Measurements from ENCODE around the gene HOXD4. TPM values are rescaled to one million over a fixed set of nuclear protein-coding genes. Genes with fewer than 3 reads are reported as not detected.

Gene HOXD4
- total RNA-seq, 1 donor from 2014 or later: not detected

DNA sequence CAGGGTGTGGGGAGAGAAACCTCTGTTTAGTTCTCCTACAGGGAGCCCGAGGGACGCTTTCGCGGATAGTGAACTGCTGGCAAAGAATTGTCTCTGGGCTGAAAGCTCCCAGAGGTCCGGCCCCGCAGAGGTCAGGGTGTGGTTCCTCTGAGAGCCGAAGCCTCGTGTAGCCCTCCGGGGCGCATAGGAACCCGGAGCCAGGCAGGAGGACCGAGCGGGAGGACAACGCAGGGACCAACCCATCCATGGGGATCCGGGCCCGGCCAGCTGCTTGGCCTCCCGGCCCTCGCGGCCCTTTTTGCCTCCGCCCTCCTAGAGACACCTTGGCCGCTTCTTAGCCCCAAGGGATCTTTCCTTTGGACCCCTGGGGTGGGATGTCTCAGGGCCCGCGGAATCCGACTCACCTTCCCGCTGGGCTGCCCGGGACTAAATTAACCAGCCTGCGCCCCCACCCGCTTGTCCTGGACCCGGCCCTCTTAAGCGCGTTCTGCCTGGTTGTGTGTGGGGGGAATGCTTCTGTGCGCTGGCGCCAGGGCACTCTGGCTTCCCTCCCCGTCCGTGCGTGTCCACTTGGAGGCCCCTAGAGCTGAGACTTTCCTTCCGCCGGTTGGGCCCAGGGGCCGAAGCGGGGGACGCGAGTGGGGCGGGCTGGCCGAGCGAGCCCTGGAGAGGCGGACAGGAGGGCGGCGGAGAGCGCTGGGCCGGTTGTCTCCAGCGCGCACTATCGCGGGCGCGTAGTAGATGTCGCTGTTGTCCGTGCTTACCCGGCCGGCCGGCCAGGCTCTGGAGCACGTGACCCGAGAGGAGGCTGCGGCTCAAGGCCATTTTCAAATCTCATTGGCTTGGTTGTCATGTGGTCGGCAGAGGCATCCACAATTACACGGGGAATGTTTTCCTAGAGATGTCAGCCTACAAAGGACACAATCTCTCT, 35.2 kb upstream of the HOXD4 start, which contains the start of gene HOXD10:
TSS of gene HOXD10 (plus strand) at position 896 of the 931 bp plus-strand sequence. CDS start 56 bp downstream, outside the sequence.
- Mint-ChIP-seq H3K9me3 (no peaks in the 10 kb centered on the region), H3K4me1 (peaks cover 4% of the 10 kb centered on the region), H3K36me3 (ENCODE audit: low read depth) (no peaks in the 10 kb centered on the region), H3K4me3 (no peak within 1 kb of the TSS), H3K27me3 (peaks cover 75% of the 10 kb centered on the region), H3K27ac (no peak within 1 kb of the TSS)
- TF ChIP-seq CTCF (IDR thresholded peaks at IDR 0.05): no peak
- ChIA-PET CTCF (no interaction called here), POLR2A (no interaction called here)
- DNase-seq (no peak), ATAC-seq (ENCODE audit: low read depth) (no peak)
- intact Hi-C loops (cut with micrococcal nuclease): no loop called here

GRCh38 chr2:176117162-176117822, 34.1 kb upstream of the HOXD4 start:
- H3K27me3 Mint-ChIP-seq: peaks cover 68% of the 10 kb centered on the region
- no peak overlapping the region for H3K4me3 Mint-ChIP-seq
- no peak overlapping the region for H3K27ac Mint-ChIP-seq
- ChIA-PET CTCF (no interaction called here), POLR2A (interaction anchor here (0.6 kb wide), 1 partner anchor 1160 kb away, joined by 8 read pairs; no protein-coding TSS in a partner anchor)
- intact Hi-C loops (cut with micrococcal nuclease): no loop called here
- H3K9me3 Mint-ChIP-seq: no peaks in the 10 kb centered on the region
- DNase-seq (no peak), ATAC-seq (ENCODE audit: low read depth) (no peak)
- no peak for TF ChIP-seq CTCF (IDR thresholded peaks at IDR 0.05)
- H3K36me3 Mint-ChIP-seq (ENCODE audit: low read depth): no peaks in the 10 kb centered on the region
- H3K4me1 Mint-ChIP-seq: peaks cover 3% of the 10 kb centered on the region

DNA sequence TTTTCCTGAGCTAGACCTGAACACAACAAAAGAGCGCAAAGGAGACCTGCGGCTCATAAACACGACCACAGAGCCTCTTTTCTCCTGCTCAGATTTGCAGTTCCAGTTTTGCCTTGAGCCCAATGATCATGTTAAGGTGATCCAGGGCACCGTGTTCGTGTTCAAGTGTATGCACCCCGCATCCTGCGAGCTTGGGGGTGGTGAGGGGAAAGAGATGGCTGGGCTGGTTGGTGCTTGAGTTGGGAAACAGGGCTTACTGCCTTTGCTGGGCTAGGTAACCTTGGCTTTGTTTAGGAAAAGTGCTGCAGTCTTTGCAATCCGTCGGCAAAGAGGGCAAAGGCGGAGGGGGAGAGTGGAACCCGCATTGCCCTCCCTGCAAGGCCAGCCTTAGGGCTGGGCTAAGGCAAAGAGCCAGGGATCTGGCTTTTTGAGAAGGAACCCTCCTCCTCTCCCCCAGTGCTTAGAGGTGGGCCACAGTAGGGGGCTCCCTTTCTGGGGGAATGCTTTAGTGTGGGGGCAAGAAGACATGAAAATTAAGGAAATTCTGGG, 33.5 kb upstream of the HOXD4 start:
- DNase-seq: no peak
- no peaks in the 10 kb centered on the region for H3K9me3 Mint-ChIP-seq
- no peaks in the 10 kb centered on the region for H3K36me3 Mint-ChIP-seq (ENCODE audit: low read depth)
- ChIA-PET CTCF (interaction anchor here (0.6 kb wide), 1 partner anchor 9 kb away, joined by 3 read pairs; no protein-coding TSS in a partner anchor), POLR2A (interaction anchor here (0.6 kb wide), 1 partner anchor 1159 kb away, joined by 8 read pairs; no protein-coding TSS in a partner anchor)
- no peak overlapping the region for H3K4me3 Mint-ChIP-seq
- no peak for ATAC-seq (ENCODE audit: low read depth)
- peaks cover 5% of the 10 kb centered on the region for H3K4me1 Mint-ChIP-seq
- intact Hi-C loops (cut with micrococcal nuclease): no loop called here
- H3K27ac Mint-ChIP-seq: no peak overlapping the region
- TF ChIP-seq CTCF (IDR thresholded peaks at IDR 0.05): no peak
- H3K27me3 Mint-ChIP-seq: peaks cover 64% of the 10 kb centered on the region

- no peak for ATAC-seq (ENCODE audit: low read depth)
- H3K4me1 Mint-ChIP-seq: peaks cover 8% of the 10 kb centered on the region
Measured at GRCh38 chr2:176118601-176119339, 32.6 kb upstream of the HOXD4 start.

More at GRCh38 chr2:176118601-176119339, 32.6 kb upstream of the HOXD4 start:
- no peak for DNase-seq
- POLR2A ChIA-PET: no interaction called here
- intact Hi-C loops (cut with micrococcal nuclease): no loop called here
- H3K27ac Mint-ChIP-seq: no peak overlapping the region
- H3K36me3 Mint-ChIP-seq (ENCODE audit: low read depth): no peaks in the 10 kb centered on the region
- TF ChIP-seq CTCF (IDR thresholded peaks at IDR 0.05): no peak
- no peak overlapping the region for H3K4me3 Mint-ChIP-seq
- CTCF ChIA-PET: interaction anchor here (0.6 kb wide), 1 partner anchor 8 kb away, joined by 3 read pairs; no protein-coding TSS in a partner anchor
- peaks cover 61% of the 10 kb centered on the region for H3K27me3 Mint-ChIP-seq
- no peaks in the 10 kb centered on the region for H3K9me3 Mint-ChIP-seq
